CD4-positive, alpha-beta T cell treated with Interleukin-17A for 4 hours (primary cell): ENCODE measurements around the gene TMED8.
"Not testable (repeated sequence)": the region's sequence is repeated elsewhere in the genome, so short reads cannot be mapped to it uniquely, and the experiment has no call there.

Experiments used
- DNase-seq: peaks from one replicate; pipeline ENCODE4 v3.0.0-alpha.2; 2020; ENCODE audit warnings: mixed read lengths

Gene TMED8

DNA sequence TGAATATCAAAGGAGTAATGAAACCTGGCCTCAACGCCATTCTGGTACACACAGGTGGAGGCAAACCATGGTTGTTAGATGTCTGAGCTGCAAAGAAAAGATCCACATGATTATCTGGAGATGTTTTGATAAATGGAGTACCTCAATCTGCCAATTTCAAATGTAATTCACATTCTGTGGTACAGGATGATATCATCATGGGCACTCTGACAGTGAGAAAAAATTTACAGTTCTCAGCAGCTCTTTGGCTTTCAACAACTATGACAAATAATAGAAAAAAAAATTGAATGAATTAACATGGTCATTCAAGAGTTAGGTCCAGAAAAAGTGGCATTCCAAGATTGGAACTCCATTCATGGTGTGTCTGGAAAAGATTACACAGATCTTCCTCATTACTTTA, 17.3 kb downstream of the TMED8 start:
- DNase-seq: no peak

- no peak for DNase-seq
Observed at GRCh38 chr14:77356899-77357298, 20.0 kb downstream of the TMED8 start.

GRCh38 chr14:77355811-77356210, 21.1 kb downstream of the TMED8 start:
- no peak for DNase-seq

DNA sequence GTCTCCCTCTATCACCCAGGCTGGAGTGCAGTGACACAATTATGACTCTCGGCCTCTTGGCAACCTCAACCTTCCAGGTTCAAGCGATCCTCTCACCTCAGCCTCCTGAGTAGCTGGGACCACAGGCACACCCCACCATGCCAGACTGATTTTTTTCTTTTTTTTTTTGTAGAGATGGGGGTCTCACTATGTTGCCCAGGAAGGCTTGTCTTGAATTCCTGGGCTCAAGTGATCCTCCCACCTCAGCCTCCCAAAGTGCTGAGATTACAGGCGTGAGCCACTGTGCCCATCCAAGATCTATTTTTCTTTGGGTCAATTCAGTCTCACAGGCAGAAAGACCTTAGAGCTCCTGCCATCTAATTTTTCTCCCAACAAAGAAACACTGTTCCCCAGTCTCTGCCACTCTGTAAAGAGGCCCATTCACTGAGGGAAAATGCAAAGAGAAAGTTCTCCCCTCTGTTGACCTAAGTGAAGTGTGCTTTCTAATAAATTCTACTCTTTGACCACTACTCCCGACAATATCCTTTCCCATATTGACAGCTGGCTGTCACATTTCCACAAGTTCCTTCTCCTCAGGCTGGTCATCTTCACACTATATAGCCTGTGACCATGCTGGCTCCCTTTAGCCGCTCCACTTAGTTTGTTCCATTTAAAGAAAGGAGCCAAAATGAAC, 23.3 kb downstream of the TMED8 start:
- no peak for DNase-seq

DNA sequence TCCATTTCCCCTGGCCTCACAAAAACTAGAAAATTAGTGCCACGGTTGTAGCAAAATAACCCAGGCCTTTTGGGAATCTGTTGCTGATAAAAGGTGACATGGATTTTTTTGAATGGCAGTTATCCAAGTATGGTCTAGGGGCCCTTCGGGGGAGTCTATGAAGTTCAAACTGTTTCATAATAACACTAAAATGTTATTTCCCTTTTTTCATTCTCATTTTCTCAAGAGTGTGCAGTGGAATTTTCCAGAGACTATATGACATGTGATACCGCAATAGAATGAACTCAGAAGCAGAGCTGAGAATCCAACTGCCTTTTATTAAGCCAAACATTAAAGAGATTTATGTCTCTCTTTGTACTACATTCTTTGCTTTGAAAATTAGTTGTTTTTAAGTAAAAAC, 29.1 kb downstream of the TMED8 start:
- DNase-seq: no peak

DNA sequence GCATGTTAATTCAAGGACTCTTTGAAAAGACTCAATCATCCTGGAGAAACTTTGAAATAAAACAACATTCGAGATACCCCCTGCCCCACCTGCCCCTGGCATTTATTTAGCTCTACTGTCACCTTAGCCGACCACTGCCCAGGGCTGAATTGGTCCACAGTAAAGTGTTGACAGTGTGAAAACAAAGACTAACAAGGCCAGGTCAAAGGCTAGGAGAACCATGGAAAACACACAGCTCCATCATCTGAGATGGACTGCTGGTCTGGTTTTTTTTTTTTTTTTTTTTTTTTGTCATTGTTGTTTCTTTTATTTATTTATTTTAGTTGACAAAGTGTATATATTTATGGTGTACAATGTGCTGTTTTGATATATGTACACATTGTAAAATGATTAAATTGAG, 30.4 kb downstream of the TMED8 start:
- no peak for DNase-seq

GRCh38 chr14:77344377-77344996, 32.4 kb downstream of the TMED8 start:
- DNase-seq: no peak

DNA sequence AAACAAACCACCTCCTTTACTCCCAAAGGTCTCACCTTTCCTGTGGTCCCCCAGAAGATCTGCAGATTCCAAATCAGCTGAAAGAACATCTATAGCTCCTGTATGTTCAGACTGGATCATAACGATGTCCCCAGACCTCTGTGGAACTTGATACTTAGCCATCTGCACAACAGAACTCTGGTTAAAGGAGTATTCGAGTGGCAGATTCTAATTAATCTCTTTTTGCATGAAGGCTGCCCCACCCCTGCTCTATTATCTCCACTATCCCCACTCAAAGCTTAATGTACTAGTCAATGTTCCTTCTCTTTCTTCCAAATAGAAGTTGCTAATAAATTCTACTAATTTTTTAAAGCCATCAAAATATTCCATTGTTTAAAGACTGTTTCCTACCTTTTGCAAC, 33.2 kb downstream of the TMED8 start:
- no peak for DNase-seq

DNA sequence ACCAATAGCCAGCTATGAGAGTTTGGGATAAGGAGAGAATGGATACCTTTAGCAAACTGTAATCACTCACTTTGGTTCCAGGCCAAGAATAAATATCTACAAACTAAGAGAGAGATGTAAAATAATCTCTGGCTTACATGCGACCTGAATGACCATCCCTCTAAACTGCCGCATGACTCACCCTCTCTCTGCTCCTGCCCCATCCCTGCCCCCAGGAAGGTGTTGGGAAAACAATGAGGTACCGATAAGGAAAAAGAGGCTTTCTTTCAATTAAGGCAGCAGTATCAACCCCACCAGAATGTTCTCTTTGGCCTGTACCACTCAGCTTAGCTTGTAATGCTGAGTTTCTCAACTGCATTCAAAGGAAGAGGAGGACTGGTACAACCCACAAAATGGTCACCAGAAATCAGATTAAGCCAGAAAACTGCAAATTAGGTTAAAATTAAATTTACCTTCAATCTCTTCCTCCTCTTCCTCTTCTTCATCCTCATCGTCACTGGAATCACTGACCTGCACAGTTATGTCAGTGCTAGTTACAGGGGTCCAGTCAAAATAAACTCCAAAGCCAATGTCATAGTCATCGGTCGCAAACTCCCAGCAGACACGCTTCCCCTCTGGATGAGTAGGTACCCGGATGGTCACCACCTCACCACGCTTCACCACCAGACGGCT, 34.0 kb downstream of the TMED8 start:
- DNase-seq: no peak

GRCh38 chr14:77340389-77340788, 36.5 kb downstream of the TMED8 start:
- no peak for DNase-seq

DNA sequence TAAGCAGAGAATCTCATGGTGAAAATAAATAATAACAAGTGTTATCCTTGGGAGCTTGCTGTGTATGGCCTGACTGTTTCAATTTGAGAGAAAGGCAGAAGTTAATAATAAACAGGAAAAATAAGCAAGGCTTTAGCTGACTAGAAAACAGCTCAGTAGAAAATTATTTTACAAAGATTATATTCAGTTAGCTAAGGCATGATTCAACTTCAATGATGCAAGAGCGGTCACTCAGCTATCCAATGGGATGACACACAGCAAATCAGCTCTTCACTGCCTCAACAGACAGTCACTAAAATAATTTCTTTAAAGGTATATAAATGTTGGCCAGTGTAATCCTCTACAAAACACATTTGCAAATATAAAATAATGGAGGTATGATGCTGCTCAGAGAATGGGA, 37.5 kb downstream of the TMED8 start:
- DNase-seq: no peak

DNA sequence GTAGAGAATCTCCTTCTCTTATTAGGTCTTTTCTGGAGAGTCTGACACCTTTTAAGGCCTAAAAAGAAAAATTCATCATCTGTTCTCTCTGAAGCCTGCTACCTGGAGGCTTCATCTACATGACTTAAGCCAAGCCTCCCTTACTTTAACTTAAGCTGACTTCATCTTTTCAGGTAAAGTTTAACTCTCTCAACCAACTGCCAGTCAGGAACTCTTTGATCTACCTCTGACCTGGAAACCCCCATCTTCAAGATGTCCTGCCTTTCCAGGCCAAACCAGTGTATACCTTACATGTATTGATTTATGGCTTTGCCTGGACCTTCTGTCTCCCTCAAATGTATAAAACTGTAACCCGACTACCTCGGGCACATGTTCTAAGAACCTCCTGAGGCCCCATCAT, 38.6 kb downstream of the TMED8 start:
- DNase-seq: no peak

GRCh38 chr14:77337880-77338279, 39.0 kb downstream of the TMED8 start:
- no peak for DNase-seq

DNA sequence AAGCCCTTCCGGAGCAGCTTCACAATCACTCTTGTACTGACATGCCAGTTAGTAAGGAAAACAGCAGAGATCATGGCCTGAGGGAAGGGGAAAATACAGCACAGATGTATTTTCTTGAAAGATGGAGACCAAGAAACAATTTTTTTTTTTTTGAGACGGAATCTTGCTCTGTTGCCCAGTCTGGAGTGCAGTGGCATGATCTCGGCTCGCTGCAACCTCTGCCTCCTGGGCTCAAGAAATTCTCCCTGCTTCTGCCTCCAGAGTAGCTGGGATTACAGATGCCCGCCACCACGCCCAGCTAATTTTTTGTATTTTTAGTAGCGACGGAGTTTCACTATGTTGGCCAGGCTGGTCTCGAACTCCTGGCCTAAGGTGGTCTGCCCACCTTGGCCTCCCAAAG, 39.6 kb downstream of the TMED8 start:
- DNase-seq: not testable (repeated sequence)

DNA sequence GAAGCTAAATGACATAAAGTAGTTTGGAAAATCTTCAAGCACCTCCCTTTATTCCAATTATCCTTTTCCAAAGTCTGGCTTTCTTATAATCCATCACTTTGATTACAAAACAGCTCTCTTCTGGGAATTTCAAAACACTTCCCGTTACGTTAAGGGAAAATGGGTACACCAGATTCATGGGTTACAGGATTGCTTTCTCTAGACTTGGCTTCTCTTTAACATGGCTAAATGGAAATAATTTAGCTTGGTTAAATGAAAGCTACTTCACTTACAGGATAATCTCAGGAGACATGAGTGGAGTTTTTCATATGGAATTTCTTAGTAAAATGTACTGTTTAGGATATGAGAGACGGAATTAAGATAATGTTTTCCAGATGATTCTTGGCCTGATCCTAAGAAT, 41.3 kb downstream of the TMED8 start:
- no peak for DNase-seq

DNA sequence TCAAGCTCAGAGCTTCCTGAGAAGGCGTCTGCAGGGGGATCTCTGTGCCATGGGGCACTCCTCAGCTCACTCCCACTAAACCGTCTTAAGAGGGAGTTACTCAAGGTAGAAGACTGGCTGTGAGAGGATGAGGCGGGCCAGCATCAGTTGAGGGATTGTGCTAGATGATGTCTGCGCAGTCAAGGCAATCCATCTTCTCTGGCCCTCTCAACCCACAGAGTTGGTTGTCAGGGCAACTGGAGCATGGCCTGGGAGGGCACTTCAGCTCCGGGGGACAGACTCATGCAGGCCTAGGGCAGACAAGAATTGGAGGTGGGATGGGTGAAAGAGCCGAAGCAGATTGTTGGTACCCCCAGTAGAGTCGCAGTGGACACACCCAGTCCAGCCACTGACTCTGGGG, 47.0 kb downstream of the TMED8 start:
- no peak for DNase-seq

- DNase-seq: no peak
Observed at GRCh38 chr14:77327111-77327510, 49.8 kb downstream of the TMED8 start.

DNA sequence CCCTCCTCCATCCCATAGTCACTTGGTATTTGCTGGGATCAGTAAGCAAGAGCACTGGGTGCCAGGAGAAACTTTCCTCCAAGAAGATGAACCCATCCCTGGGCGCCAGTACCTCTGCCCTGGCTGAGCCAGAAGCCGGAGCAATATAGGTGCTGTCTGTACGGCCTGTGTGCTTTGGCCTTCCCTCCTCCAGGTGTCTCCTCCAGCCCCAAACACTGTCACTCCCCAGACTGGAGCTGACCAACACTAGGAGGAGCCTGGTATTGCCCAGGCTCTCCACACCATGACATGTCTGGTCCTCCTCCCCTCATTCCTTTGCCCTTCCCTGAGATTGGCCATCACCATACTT, 51.2 kb downstream of the TMED8 start:
- no peak for DNase-seq

- DNase-seq: no peak
Observed at GRCh38 chr14:77324816-77325745, 51.8 kb downstream of the TMED8 start.

DNA sequence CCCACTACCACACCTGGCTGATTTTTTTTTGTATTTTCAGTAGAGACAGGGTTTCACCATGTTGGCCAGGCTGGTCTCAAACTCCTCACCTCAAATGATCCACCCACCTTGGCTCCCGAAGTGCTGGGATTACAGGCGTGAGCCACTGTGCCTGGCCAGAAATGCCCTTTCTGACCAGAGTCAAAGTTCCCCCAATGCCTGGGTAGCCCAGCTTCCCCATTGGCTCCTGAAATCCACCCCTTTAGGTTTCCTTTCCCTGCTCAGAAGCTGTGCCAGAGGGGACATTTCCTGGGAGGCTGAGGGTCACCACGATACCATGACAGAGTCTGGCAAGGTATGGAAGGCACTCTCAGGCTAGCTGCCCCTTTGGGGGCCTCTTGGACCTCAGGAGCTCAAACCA, 52.6 kb downstream of the TMED8 start:
- DNase-seq: no peak

DNA sequence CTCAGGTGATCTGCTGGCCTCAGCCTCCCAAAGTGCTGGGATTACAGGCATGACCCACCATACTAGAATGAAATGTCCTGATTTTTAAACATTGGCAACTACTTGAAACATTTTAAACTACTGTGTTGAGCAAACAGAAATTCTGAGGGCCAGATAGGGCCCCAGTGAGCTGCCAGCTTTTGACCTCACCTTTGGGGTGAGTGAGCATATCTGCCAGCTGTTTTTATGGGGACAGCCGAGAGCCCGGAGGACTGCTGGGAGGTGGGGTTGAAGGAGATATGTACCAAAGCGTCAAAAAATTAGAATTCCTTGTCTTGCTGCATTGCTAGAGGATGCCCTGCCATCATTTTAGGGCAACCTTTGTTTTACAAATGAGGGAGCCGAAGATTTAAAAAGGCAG, 53.3 kb downstream of the TMED8 start:
- DNase-seq: no peak

DNA sequence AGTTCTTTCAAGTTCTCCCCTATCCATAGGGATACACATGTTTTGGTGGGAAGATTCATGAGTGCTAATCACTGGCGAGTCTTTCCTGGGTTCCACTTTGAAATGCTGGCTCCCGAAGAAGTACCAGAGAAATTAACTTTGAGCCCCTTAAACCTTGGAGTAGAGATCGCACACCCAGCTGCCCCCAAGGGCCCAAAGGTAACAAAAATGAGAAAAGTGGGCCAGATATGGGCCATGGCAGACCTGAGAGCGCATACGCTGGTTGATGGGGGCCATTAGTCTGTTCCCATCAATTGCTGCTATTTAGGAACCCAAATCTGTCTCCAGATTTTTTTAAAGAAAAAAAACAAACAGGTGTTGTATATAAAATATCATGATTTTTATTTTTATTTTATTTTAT, 53.9 kb downstream of the TMED8 start:
- no peak for DNase-seq

- no peak for DNase-seq
Observed at GRCh38 chr14:77322250-77322902, 54.5 kb downstream of the TMED8 start.
